HAP-1 (cell line): ENCODE results near the gene STX2.

ENCODE experiments used
- DNase-seq, 2 experiments: peaks; one replicate each; pipeline ENCODE4 v3.0.0-alpha.2; 2016 to 2020; ENCODE audit warnings: low spot score in 2 of 2
- H3K27me3 ChIP-seq: fragments of 250-450 bp; sonication (Bioruptor Pico); 2 replicates; pipeline ENCODE4 v1.5.1; 2020; ENCODE audit warnings: low read depth, mild to moderate bottlenecking, moderate library complexity
- H3K36me3 ChIP-seq: fragments of 250-450 bp; sonication (Bioruptor Pico); replicated peaks from 2 replicates; pipeline ENCODE4 v1.5.1; 2020; ENCODE audit warnings: mild to moderate bottlenecking
- H3K4me1 ChIP-seq: fragments of 250-450 bp; sonication (Bioruptor Pico); 2 replicates; pipeline ENCODE4 v1.5.1; 2020; ENCODE audit warnings: mild to moderate bottlenecking
- H3K4me3 ChIP-seq: fragments of 250-450 bp; sonication (Bioruptor Pico); 2 replicates; pipeline ENCODE4 v1.5.1; 2020; ENCODE audit warnings: mild to moderate bottlenecking, moderate library complexity
- H3K9me3 ChIP-seq: fragments of 250-450 bp; sonication (Bioruptor Pico); 2 replicates; pipeline ENCODE4 v1.5.1; 2020; ENCODE audit warnings: mild to moderate bottlenecking, moderate library complexity
- in situ Hi-C: fragments of 300-500 bp; cut with MboI; formaldehyde crosslinking; loops from 3 replicates; pipeline ENCODE4 v1.14.3; 2020; ENCODE audit warnings: low sequenced_read_pairs, inconsistent platforms, mixed read lengths

Gene STX2

DNA sequence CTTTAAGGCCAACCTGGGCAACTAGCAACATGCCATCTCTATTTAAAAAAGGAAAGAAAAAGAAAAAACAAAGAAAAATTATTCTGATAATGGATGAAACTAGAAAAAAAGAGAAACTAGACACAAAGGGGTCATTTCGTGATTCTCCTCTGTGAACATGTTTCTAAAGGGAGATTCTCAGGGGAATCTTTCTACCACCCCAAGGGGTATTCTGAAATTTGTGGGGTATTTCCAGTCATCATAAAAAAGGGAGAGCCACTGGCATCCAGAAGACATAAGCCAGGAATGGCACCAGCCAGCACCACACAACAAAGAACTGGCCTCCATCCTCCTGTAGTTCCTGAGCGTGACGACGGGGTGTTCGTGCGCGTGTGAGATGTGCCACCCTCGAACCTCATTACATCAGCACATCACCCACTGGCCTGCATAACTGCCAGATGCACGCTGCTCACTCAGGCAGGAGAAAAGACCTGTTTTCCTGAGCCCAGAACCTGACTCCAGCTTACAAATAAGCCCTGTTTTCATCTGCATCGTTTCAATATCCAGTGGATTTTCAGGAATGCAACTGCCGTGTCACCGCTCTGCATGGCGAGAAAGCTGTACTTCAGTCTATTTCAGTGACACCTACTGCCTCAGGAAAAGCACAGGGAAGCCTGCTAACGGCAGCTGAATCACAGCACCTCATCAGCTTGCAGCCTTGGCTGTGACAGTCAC, 23.9 kb downstream of the STX2 start:
- Histone ChIP-seq H3K4me1 (peaks cover 10% of the 10 kb centered on the region), H3K36me3 (peaks cover 22% of the 10 kb centered on the region; the same call in 1 of the 2 replicates), H3K27me3 (no peaks in the 10 kb centered on the region), H3K4me3 (no peak overlapping the region), H3K9me3 (no peaks in the 10 kb centered on the region)
- in situ Hi-C loops: no loop called here
- no peak for DNase-seq

DNA sequence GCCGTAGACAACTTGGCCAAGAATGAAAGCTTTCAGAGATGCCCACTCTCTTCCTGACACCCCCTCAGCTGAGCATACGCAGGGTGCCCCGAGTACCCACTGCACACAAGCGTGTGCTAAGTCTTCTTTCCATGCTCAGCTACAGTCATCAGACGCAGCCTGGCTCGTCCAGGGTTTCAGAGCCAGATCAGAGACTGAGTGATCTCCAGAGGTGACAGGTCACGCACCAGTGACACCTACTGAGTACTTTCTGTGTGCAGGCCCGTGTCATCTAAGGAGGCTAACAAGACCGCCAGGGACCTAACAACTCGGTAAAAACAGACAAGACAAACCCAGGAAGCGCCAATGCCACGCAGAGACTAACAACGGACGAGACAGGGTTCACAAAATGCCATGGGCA, 25.1 kb downstream of the STX2 start:
- DNase-seq: no peak
- in situ Hi-C loops: no loop called here

GRCh38 chr12:130813436-130813835, 25.6 kb downstream of the STX2 start:
- H3K36me3 ChIP-seq: peaks cover 24% of the 10 kb centered on the region
- H3K4me3 ChIP-seq: no peak overlapping the region
- in situ Hi-C loops: no loop called here
- H3K9me3 ChIP-seq: no peaks in the 10 kb centered on the region
- peaks cover 10% of the 10 kb centered on the region for H3K4me1 ChIP-seq
- no peaks in the 10 kb centered on the region for H3K27me3 ChIP-seq
- DNase-seq: no peak

More for the DNA sequence above, 25.1 kb downstream of the STX2 start:
- Histone ChIP-seq H3K27me3 (no peaks in the 10 kb centered on the region), H3K4me3 (no peak overlapping the region), H3K9me3 (no peaks in the 10 kb centered on the region), H3K36me3 (peaks cover 24% of the 10 kb centered on the region), H3K4me1 (peaks cover 10% of the 10 kb centered on the region)

DNA sequence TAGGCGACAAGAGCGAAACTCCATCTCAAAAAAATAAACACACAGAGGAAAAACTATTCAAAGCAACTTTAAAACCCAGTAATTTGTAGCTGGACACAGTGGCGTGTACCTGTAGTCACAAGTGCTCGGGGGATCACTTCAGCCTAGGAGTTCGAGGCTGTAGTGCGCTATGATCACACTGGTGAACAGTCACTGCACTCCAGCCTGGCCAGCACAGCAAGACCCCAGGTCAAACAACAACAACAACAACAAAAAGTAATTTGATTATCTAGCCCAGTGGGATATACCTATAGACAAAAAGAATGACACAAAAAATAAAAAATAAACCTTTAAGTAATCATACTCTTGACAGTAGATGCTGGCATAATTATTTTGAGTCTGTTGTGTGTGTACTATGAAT, 29.3 kb downstream of the STX2 start:
- Histone ChIP-seq H3K4me1 (peaks cover 7% of the 10 kb centered on the region; the same call in 1 of the 2 replicates), H3K27me3 (no peaks in the 10 kb centered on the region), H3K4me3 (no peak overlapping the region), H3K9me3 (no peaks in the 10 kb centered on the region), H3K36me3 (peaks cover 43% of the 10 kb centered on the region)
- DNase-seq: no peak
- in situ Hi-C loops: no loop called here

DNA sequence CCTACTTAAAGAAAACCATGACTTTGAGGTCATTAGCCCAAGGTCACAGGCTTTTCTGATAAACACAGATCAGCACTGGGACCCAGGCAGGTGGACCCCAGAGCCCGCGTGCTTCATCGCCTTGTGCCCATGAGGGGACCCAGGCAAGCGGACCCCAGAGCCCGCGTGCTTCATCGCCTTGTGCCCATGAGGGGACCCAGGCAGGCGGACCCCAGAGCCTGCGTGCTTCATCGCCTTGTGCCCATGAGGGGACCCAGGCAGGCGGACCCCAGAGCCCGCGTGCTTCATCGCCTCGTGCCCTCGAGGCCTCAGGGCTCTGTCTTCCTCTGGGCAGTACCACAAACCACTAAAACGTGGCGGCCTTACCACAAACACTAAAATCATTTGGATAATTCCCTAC, 31.7 kb downstream of the STX2 start:
- peaks cover 57% of the 10 kb centered on the region for H3K36me3 ChIP-seq
- no peaks in the 10 kb centered on the region for H3K27me3 ChIP-seq

DNA sequence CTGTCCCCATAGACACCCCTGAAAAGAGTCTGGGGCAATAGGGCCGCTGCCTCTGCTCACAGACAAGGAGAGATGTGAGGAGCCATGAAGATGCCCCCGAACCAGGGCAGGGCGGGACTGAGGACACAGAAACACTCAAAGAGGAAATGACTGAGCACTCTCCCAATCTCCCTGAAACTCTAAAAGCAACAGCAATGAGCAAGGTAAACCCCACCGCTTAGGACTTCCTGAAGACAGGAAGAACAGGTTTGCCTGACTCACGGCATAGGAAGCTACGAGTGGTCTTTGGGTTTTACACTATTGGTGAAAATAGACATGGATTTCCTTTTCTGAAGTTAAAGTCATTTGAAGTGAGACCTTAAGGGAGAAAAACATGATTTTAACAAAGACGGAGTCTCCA, 32.5 kb downstream of the STX2 start:
- no peak for DNase-seq
- Histone ChIP-seq H3K27me3 (no peaks in the 10 kb centered on the region), H3K36me3 (peaks cover 55% of the 10 kb centered on the region), H3K4me3 (no peak overlapping the region), H3K9me3 (no peaks in the 10 kb centered on the region), H3K4me1 (no peaks in the 10 kb centered on the region)
- in situ Hi-C loops: no loop called here

More for the DNA sequence above, 31.7 kb downstream of the STX2 start:
- in situ Hi-C loops: no loop called here
- no peak for DNase-seq
- no peak overlapping the region for H3K4me3 ChIP-seq
- no peaks in the 10 kb centered on the region for H3K9me3 ChIP-seq
- H3K4me1 ChIP-seq: no peaks in the 10 kb centered on the region; the same call in 1 of the 2 replicates

DNA sequence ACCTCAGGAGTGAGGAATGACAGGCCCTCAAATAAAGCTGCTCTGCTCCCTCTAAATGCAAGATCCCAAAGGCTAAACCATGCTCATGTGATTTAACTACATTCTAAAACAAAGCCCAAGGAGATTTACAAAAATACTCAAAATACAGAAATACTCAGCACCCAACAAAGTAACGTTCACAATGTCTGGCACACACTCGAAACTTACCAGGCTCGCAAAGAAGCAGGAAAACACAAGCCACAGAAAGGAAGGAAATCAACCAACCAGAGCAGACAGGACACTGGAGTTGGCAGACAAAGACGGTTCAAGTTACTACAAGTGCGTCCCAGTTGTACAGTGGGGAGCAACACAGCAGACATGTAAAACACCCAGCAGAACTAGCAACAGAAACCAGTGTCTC, 33.4 kb downstream of the STX2 start:
- no peak for DNase-seq
- peaks cover 64% of the 10 kb centered on the region for H3K36me3 ChIP-seq
- H3K4me1 ChIP-seq: no peaks in the 10 kb centered on the region
- no peaks in the 10 kb centered on the region for H3K9me3 ChIP-seq
- no peak overlapping the region for H3K4me3 ChIP-seq
- in situ Hi-C loops: no loop called here
- H3K27me3 ChIP-seq: no peaks in the 10 kb centered on the region

GRCh38 chr12:130804216-130804615, 34.8 kb downstream of the STX2 start:
- Histone ChIP-seq H3K36me3 (peaks cover 69% of the 10 kb centered on the region), H3K4me1 (no peaks in the 10 kb centered on the region), H3K4me3 (no peak overlapping the region), H3K27me3 (no peaks in the 10 kb centered on the region), H3K9me3 (no peaks in the 10 kb centered on the region)
- in situ Hi-C loops: no loop called here
- no peak for DNase-seq

DNA sequence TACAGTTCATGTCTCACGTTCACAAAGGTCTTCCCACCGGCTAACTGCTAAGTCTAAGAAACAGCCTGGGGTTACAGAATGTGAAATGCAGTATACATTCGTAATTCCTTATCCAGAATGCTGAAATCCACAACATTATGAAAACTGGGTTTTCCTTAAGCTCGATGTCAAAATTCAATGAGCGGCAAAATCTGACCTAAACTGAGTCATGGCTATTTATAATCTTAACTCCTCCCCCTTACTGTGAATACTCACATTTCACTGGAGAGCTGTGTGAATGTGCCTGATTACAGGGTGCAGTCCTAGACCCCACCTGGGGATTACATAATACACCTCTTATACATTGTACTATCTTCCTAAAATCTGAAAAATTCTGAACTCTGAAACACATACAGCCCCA, 35.3 kb downstream of the STX2 start:
- Histone ChIP-seq H3K9me3 (no peaks in the 10 kb centered on the region), H3K4me1 (no peaks in the 10 kb centered on the region), H3K27me3 (no peaks in the 10 kb centered on the region), H3K4me3 (no peak overlapping the region), H3K36me3 (peaks cover 72% of the 10 kb centered on the region)
- no peak for DNase-seq
- in situ Hi-C loops: no loop called here

GRCh38 chr12:130800312-130800711, 38.7 kb downstream of the STX2 start:
- in situ Hi-C loops: no loop called here
- H3K4me3 ChIP-seq: no peak overlapping the region
- peaks cover 70% of the 10 kb centered on the region for H3K36me3 ChIP-seq
- DNase-seq: no peak
- H3K4me1 ChIP-seq: no peaks in the 10 kb centered on the region
- no peaks in the 10 kb centered on the region for H3K27me3 ChIP-seq
- H3K9me3 ChIP-seq: no peaks in the 10 kb centered on the region

DNA sequence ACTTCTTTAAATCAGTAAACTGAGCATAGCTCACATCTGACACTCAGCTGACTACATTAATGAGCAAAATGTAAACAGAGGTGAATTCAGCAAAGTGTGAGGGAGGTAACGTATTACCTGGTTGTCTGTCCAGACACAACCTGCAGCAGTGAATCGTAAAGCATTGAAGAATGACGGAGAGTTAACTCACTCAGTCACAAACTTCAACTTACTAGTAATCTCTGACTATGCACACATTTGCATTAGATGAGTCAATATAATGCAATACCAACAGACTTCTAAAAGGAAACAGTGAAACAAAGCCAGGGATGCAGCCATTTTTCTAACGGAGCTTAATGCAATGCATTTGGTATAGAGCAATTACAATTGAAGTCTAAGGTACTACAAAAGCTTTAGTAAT, 40.0 kb downstream of the STX2 start:
- no peaks in the 10 kb centered on the region for H3K9me3 ChIP-seq
- no peaks in the 10 kb centered on the region for H3K4me1 ChIP-seq
- peaks cover 69% of the 10 kb centered on the region for H3K36me3 ChIP-seq
- DNase-seq: no peak
- H3K27me3 ChIP-seq: no peaks in the 10 kb centered on the region
- H3K4me3 ChIP-seq: no peak overlapping the region
- in situ Hi-C loops: no loop called here

DNA sequence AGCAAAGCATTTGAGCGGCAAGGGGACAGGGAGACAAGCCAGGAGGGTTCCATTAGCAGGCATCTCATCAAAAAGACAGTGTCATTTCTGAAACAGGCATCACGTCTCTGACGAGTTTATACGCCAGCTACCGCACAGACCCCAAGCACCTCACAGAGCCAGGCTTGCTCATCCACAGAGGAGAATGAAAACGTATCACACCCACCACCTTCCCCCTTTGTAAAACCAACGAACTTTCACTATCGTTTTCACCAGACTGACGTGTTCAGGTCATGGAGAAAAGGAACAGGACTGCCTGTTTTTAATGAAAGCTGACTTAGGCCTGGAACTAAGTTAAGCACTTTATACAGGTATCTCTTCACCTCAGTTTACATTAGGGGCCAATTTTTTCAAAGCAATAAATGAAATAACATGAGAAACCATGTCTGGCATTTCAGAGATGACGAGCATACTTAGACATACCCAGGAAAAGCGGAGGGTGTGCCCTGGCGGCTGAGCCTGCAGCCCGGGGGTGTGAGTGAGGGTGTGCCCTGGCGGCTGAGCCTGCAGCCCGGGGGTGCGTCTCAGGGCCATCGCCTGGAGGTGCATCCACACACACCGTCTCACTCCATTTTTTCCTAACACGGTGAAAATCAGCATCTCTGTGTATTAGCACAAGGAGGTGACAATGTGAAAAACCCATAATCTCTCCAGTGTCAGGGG, 41.9 kb downstream of the STX2 start:
- Histone ChIP-seq H3K9me3 (no peaks in the 10 kb centered on the region), H3K27me3 (no peaks in the 10 kb centered on the region), H3K4me3 (no peak overlapping the region), H3K36me3 (peaks cover 64% of the 10 kb centered on the region), H3K4me1 (no peaks in the 10 kb centered on the region)
- DNase-seq: no peak
- in situ Hi-C loops: no loop called here

DNA sequence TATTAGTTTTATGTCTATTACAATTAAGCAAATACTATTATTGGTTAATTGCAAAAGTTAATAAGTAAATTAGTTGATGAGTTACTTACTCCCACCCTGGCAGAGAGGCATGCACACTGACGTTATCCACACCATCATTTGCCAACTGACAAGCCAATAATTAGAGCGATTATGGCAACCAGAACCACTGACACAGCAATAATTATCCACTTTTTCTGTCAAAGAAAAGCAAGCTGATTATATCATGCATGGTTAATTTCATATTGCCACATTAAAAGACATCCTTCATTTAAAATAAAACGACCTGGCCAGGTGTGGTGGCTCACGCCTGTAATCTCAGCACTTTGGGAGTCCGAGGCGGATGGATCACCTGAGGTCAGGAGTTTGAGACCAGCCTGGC, 43.1 kb downstream of the STX2 start:
- no peak for DNase-seq
- Histone ChIP-seq H3K4me3 (no peak overlapping the region), H3K9me3 (no peaks in the 10 kb centered on the region), H3K27me3 (no peaks in the 10 kb centered on the region), H3K36me3 (peaks cover 61% of the 10 kb centered on the region), H3K4me1 (no peaks in the 10 kb centered on the region)
- in situ Hi-C loops: no loop called here

GRCh38 chr12:130793554-130793849, 45.5 kb downstream of the STX2 start:
- Histone ChIP-seq H3K9me3 (no peaks in the 10 kb centered on the region), H3K4me3 (no peak overlapping the region), H3K27me3 (no peaks in the 10 kb centered on the region), H3K4me1 (no peaks in the 10 kb centered on the region), H3K36me3 (peaks cover 45% of the 10 kb centered on the region)
- in situ Hi-C loops: no loop called here
- no peak for DNase-seq
